Measurements from ENCODE around the gene NYNRIN. TPM values are rescaled to one million over a fixed set of nuclear protein-coding genes. Genes with fewer than 3 reads are reported as not detected.
"Not testable (repeated sequence)": the region's sequence is repeated elsewhere in the genome, so short reads cannot be mapped to it uniquely, and the experiment has no call there.

NYNRIN gene
- total RNA-seq: 10 to 100 TPM in 1 of 2 donors, 1 to 10 TPM in 1; 6.0 to 10.1 TPM

GRCh38 chr14:24398653-24399446 lies at the start of gene NYNRIN:
TSS of gene NYNRIN (plus strand) at chr14:24399003. CDS start at chr14:24399247, 244 bp downstream.
- no peaks in the 10 kb centered on the region for H3K27me3 ChIP-seq
- H3K4me3 ChIP-seq: peak within 1 kb of the TSS; percentile 51 to 82
- no peak for TF ChIP-seq CTCF (IDR thresholded peaks at IDR 0.05)
- H3K9me3 ChIP-seq: no peaks in the 10 kb centered on the region
- DNase-seq (ENCODE audit: low spot score): no peak
- H3K36me3 ChIP-seq: no peaks in the 10 kb centered on the region
- peaks cover 0 to 60% of the 10 kb centered on the region in 2 donors for H3K4me1 ChIP-seq
- peak within 1 kb of the TSS; percentile 73 to 76 for H3K27ac ChIP-seq

DNA sequence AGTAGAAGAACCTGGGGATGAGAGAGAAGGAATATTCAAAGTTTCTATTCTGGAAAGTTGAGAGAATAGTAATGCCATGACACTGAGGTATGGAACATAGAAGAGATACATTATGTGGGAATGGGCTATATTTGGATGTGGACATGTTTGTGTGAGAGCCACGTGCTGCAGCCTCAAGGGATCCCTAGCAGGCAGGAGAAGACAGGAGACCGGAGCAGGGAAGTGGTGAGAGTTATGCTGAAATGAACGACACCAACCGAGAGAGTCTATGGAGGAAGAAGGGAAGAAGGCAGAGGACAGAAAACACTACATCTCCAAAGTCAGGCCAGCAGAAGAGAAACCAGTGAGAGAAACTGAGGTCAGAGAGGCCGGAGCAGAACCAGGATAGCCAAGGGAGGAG lies 49.1 kb upstream of the NYNRIN start:
- no peaks in the 10 kb centered on the region for H3K9me3 ChIP-seq
- TF ChIP-seq CTCF (IDR thresholded peaks at IDR 0.05): no peak
- H3K4me3 ChIP-seq: no peak overlapping the region
- H3K27me3 ChIP-seq: no peaks in the 10 kb centered on the region
- H3K36me3 ChIP-seq: no peaks in the 10 kb centered on the region
- no peak for DNase-seq (ENCODE audit: low spot score)
- H3K4me1 ChIP-seq: no peaks in the 10 kb centered on the region
- no peak overlapping the region for H3K27ac ChIP-seq

- Histone ChIP-seq H3K9me3 (no peaks in the 10 kb centered on the region), H3K27ac (no peak overlapping the region), H3K4me1 (no peaks in the 10 kb centered on the region), H3K4me3 (no peak overlapping the region), H3K27me3 (no peaks in the 10 kb centered on the region), H3K36me3 (no peaks in the 10 kb centered on the region)
- peak in 1 of 2 donors; percentile 15 for TF ChIP-seq CTCF (IDR thresholded peaks at IDR 0.05)
- DNase-seq (ENCODE audit: low spot score): no peak
These were observed 47.3 kb upstream of the NYNRIN start for GRCh38 chr14:24351517-24351916.

DNA sequence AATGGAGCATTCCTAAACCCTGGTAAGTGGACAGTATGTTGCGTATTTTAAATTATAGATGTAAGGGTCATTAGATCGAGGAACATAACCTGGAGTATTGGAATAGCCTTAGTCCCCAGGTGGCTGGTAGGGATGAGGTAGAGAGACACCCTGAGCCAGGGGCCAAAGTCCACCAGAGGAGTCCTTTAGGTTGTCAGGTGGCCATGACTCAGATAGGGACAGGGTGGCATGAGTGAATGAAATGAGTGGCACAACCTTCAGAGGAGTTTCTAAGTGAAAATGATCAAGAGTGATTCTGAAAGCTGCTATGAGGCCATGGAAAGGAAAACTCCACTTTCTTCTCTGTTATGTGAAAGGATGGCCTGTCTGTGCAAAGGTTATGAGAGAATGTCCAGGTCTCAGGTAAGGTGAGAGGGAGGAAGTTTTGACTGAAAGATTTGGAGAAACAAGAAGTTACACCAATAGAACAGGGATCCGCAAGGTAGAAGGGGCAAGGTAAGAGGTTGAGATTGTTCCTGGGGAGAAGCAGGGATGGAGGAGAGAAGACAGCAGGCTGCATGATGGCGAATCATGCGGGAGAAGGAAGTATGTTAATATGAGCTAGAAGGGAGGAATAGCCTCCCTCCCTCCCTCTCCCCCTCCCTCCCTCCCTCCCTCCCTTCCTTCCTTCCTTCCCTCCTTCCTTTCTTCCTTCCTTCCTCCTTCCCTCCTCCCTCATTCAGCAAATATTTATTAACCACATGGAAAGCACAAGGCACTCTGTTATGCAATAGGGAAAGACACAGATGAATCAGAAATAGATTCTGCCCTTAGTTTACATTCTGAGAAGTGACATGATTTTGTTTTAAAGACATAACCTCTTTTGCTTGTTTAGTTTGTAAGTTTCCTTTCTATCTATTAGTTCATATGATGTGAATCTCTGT lies 45.0 kb upstream of the NYNRIN start:
- H3K27ac ChIP-seq: no peak overlapping the region
- no peak for DNase-seq (ENCODE audit: low spot score)

GRCh38 chr14:24354482-24354825 lies 44.3 kb upstream of the NYNRIN start:
- not testable (repeated sequence) for H3K4me1 ChIP-seq; H3K27me3 ChIP-seq; H3K4me3 ChIP-seq; H3K9me3 ChIP-seq; H3K36me3 ChIP-seq; DNase-seq (ENCODE audit: low spot score); H3K27ac ChIP-seq

More for the DNA sequence above, 45.0 kb upstream of the NYNRIN start:
- no peak for TF ChIP-seq CTCF (IDR thresholded peaks at IDR 0.05)
- Histone ChIP-seq H3K36me3 (no peaks in the 10 kb centered on the region), H3K4me1 (no peaks in the 10 kb centered on the region), H3K27me3 (no peaks in the 10 kb centered on the region), H3K9me3 (no peaks in the 10 kb centered on the region), H3K4me3 (no peak overlapping the region)

- Histone ChIP-seq H3K4me1 (no peaks in the 10 kb centered on the region), H3K4me3 (no peak overlapping the region), H3K27me3 (no peaks in the 10 kb centered on the region), H3K36me3 (no peaks in the 10 kb centered on the region), H3K27ac (no peak overlapping the region), H3K9me3 (no peaks in the 10 kb centered on the region)
- TF ChIP-seq CTCF (IDR thresholded peaks at IDR 0.05): no peak
- DNase-seq (ENCODE audit: low spot score): no peak
These were observed 43.8 kb upstream of the NYNRIN start for GRCh38 chr14:24355009-24355408.
